ENCODE measurements around the gene BCL7A. TPM values are rescaled to one million over a fixed set of nuclear protein-coding genes. Genes with fewer than 3 reads are reported as not detected.
A peak's percentile ranks its signal among the peaks of the same experiment; 100 is the strongest.

The BCL7A gene
- total and polyA plus RNA-seq, 9 of the 15 experiments (the other 6 are each of a cell fraction or from before 2014, with no cell fraction given), result 0.25 to 21.9 (median 14.9) TPM

- TF ChIP-seq TAF1 (IDR thresholded peaks at IDR 0.05; ENCODE audit: control insufficient read depth, extremely low read depth, insufficient read depth, low read length, severe bottlenecking), result peak; percentile 66
- 0 out of 2 replicates have a peak, but pooled peaks have one; percentile 13 for TF ChIP-seq GABPA (tag; conservative IDR thresholded peaks at IDR 0.05; ENCODE audit: low read depth)
- TF ChIP-seq ARID3B (CRISPR knock-in tag; IDR thresholded peaks at IDR 0.05; ENCODE audit: borderline replicate concordance), result no peak
- peak; percentile 91 for TF ChIP-seq MCM3 (IDR thresholded peaks at IDR 0.05)
- TF ChIP-seq ATF1 (CRISPR knock-in tag; IDR thresholded peaks at IDR 0.05), result no peak
- no peak for TF ChIP-seq ATF1 (tag; IDR thresholded peaks at IDR 0.05)
- TF ChIP-seq ZNF639 (CRISPR knock-in tag; conservative IDR thresholded peaks at IDR 0.05 in 1 of 2, IDR thresholded peaks at IDR 0.05 in 1 of 2), result peak in 1 of 2 experiments; percentile 54; a peak in 1 of 4 replicates
- TF ChIP-seq KDM2B (CRISPR knock-in tag; IDR thresholded peaks at IDR 0.05), result peak; percentile 84; the same call in 1 of the 2 replicates
- no peak for TF ChIP-seq JUNB (CRISPR knock-in tag; conservative IDR thresholded peaks at IDR 0.05)
- no peak for TF ChIP-seq ZC3H8 (IDR thresholded peaks at IDR 0.05)
- TF ChIP-seq RBFOX2 (IDR thresholded peaks at IDR 0.05; ENCODE audit: low read depth, low read length), result peak; percentile 66; the same call in 1 of the 2 replicates
Measured at GRCh38 chr12:122021822-122022392, at the start of gene BCL7A (continued).
